GM19324 (cell line): ENCODE results near the gene FUT3.
"Not testable (repeated sequence)": the region's sequence is repeated elsewhere in the genome, so short reads cannot be mapped to it uniquely, and the experiment has no call there.

ENCODE experiments used
- ATAC-seq: cut with Tn5 transposase; IDR thresholded peaks from one replicate; pipeline ENCODE4 v1.9.1; 2021; ENCODE audit warnings: mild to moderate bottlenecking, moderate library complexity; ENCODE audit not compliant: unreplicated experiment, low FRiP score

FUT3 gene

DNA sequence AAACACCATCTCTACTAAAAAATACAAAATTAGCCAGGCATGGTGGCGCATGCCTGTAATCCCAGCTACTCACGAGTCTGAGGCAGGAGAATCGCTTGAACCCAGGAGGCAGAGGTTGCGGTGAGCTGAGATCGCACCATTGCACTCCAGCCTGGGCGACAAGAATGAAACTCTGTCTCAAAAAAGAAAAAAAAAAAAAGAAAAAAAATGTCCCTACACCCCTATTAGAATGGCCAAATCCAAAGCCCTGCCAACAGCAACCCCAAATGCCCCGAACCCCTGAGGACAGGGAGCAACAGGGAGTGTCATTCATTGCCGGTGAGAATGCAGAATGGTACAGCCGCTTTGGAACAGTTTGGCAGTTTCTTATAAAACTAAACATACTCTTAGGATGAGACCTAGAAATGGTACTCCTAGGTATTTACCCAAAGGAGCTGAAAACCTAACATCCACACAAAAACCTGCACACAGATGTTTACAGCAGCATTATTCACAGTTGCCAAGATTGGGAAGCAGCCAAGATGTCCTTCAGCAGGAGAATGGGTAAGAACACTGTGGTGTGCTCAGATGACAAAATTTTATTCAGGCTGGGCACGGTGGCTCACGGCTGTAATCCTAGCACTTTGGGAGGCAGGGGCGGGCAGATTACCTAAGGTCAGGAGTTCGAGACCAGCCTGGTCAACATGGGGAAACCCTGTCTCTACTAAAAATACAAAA is 32.1 kb upstream of the FUT3 start:
- not testable (repeated sequence) for ATAC-seq

DNA sequence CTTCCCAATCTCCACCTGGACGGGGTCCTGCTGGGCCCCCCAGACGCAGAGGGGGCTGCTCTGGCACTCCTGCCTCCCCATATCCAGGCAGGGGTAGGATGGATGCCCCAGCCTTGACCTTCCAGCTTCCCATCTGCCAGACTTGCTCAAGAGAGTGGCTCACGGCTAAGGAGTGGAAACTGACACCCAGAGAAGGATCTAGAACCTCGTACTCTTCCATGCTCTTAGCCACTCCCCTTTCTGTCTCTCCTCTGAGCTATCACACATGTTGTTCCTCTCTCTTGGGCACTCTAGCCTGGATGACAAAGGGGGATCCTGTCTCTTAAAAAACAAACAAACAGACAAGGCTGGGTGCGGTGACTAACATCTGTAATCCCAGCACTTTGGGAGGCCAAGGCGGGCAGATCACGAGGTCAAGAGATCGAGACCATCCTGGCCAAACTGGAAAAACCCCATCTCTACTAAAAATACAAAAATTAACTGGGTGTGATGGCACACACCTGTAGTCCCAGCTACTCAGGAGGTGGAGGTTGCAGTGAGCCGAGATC is 31.2 kb upstream of the FUT3 start:
- ATAC-seq: no peak

DNA sequence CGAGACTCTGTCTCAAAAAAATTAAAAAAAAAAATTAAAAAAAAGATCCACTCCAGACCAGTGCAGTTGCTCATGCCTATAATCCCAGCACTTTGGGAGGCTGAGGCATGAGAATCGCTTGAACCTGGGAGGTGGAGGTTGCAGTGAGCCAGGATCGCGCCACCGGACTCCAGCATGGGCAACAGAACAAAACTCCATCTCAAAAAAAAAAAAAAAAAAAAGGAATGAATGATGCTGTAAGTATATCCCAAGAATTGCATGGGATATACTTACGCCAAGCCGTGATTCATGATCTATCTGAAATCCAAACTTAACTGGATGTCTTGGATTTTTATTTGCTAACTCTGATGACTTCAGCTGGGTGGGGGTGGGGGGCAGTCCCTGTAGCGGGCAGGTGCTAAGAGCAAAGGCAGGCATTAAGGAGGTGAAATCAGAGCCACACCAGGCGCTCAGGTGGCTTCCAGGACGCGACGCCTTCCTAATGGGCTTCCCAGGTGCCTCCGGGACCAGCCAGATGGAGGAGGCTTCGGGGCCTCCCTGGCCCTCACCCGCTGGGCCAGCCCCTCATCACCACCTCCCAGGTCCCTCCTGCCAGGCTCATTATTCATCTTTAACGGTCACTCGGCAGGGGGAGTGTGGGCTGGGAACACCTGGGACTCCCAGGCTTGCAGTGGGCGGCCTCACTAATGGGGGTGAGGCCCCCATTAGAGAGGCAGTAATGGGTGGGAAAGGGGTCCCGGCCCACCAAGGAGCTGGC is 30.5 kb upstream of the FUT3 start:
- ATAC-seq: no peak

DNA sequence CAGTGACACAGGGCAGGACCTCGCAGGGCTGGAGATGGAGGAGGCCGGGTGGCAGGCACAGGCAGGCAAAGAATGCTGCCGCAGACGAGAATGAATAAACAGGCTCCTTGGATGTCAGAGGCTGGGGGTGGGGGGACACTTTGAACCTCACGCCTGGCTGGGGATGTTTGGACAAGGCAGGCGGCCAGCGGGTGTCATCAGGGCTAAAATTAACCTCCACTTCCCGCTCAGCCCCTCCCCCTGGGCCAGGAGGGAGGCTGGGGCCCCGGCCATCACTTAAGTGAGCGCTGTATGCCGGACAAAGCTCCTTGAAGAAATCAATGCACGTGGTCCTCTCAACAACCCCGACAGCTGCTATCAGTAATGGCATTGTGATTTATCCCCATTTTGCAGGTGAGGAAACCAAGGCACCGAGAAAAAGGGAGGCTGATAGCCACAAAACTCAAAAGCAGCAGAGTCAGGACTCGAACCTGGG is 29.4 kb upstream of the FUT3 start:
- ATAC-seq: no peak

DNA sequence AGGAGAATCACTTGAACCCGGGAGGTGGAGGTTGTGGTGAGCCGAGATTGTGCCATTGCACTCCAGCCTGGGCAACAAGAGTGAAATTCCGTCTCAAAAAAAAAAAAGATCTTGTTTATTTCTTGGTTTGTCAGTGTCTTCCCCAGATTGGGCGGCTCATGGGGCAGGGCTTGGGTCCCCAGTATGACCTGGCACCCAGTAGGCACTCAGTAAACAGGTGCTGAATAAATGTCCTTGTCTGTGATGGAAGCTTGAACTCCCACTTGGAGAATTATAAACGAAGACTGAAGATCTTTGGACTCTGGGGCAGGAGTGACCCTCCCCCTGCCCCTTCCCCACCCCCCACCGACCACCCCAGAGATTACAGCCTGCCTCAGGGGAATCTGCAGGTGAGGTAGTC is 28.9 kb upstream of the FUT3 start:
- ATAC-seq: no peak

DNA sequence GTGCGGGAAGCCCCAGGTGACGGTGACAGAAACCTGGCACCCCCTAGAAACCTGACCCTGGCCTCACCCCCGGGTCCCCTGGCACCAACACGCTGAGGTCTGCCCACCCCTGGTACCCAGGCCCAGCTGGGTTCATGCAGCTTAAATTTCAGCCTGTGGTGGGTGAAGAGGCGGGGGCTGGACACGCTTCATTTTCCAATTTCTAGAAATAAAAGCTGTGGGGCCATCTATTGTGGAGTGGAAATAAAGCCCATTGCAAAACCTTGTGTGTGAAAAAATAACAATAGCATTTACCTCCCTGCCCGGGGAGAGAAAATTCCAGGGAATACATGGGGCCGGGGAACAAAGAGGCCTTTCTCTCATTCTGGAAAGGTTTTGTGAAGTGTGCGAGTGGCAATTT is 26.6 kb upstream of the FUT3 start:
- ATAC-seq: no peak

DNA sequence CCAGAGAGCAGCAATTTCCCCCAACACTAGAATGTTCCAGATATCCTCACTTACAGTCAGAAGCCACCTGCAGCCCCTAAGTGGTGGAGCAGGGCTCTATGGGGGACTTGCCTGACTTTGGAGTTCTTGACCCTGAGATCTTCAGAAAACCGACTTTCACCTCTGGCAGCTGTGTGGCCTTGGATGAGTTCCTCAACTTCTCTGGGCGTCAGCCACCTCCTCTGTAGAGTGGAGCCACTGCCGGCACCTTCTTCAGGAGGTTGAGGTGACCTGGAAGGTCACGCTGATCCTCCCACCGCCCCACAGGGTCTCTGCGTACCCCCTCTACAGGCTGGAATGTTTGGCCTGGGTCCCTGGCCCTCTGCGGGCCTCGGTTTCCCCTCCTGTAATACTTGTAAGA is 26.2 kb upstream of the FUT3 start:
- no peak for ATAC-seq

DNA sequence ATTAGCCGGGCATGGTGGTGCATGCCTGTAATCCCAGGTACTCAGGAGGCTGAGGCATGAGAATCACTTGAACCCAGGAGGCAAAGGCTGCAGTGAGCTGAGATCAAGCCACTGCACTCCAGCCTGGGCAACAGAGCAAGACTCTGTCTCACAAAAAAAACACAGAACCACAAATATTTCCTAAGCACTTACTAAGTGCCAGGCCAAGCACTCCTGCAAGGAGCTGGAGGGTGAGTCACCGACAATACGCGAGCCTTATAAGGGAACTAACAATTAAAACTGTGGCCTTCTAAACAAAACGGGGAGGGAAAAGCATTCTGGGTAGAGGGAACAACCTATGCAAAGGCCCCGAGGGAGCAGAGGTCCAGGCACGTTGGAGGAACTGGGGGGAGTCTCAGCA is 23.2 kb upstream of the FUT3 start:
- ATAC-seq: not testable (repeated sequence)

DNA sequence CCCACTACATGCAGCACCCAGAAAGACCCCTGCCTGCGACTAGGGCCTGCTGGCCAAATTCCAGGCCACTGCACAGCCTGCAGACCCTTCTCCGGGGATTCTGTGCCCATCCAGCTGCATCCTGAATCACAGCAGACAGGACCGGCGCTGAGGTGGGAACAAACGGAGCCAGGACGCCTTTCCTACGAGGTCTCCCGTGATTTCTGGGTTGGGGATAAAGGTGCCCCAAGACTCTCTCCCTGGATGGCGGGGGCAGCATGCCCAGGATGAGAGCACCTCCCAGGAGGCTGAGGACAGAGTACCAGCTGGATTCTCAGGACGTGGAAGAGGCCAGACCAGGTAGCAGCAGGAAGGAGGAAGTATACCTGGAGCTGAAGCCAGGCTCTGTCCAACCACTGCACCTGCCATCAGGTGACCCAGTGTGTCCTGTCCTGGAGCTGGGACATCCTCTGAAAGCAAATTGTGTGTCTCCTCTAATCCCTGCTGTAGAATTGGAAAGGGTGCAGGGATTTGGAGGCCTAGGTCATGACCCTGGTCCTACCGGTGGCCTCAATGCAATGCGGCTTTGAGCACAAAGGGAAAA is 22.5 kb upstream of the FUT3 start:
- ATAC-seq: no peak

DNA sequence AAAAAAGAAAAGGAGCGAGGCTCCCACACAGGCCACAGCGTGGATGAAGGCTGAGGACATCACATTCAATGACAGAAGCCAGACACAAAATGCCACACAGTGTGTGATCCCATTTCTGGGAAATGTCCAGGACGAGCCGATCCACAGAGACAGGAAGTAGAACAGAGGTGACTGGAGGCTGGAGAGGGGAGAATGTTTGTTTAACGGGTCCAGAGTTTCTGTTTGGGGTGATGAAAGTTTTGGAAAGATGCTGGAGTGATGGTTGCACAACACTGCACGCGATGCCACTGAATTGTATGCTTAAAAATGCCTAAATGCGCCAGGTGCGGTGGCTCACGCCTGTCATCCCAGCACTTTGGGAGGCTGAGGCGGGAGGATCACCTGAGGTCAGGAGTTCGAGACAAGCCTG is 19.7 kb upstream of the FUT3 start:
- no peak for ATAC-seq

DNA sequence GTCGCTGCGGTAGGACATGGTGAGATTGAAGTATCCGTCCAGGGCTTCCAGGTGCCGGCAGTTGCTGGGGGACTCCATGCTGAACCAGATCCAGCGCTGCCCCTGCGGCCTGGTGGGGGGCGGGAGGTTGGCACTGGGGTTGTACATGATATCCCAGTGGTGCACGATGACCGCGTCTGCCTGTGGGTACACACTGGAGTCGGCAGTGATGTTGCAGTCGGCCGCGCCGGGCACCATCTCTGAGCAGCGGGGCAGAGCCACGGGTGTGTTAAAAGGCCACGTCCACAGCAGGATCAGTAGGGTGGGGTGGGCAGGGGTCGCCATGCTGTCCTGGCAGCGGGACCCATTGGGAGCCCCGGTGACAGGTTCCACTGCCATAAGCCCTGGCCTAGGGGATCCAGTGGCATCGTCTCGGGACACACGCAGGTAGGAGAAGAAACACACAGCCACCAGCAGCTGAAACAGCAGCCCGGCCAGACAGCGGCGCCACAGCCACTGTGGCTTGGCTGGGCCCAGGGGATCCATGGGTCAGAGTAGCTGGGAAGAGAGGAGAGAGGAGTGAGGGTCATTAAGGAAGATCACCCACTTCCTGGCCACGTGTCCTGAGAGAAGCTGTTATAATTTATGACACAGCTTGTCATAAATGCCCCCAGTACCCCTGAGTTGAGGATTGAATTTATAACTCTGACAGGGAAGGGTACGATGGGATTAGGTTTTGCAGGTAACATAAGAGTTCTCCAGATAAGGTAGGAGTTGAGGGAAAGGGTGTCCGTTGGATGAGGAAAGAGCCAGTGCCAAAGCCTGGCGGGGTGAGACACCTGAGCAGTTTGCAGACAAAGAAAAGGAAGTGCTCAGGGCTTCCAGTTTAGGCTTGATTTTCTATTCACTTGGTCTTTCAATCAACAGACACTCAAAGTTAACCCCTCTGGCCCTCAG is 16.2 kb upstream of the FUT3 start:
- no peak for ATAC-seq

DNA sequence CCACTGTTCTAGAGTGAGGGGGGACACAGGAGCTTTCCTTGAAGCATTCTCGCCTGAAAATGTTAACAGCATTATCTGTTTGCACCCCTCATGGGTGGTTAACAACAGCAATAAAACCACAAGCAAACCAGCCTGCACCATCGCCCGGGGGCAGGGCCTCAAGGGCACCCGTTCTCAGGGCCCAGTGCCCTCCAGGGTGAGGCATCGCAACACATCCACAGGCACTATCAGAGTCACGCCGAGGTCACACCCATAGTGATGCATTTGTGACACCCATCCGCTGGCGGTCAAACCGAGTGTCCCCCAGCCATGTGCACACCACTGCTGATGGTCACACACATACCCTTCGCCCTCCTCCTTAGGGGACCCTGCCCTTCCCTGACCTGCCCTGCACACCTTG is 14.5 kb upstream of the FUT3 start:
- no peak for ATAC-seq

DNA sequence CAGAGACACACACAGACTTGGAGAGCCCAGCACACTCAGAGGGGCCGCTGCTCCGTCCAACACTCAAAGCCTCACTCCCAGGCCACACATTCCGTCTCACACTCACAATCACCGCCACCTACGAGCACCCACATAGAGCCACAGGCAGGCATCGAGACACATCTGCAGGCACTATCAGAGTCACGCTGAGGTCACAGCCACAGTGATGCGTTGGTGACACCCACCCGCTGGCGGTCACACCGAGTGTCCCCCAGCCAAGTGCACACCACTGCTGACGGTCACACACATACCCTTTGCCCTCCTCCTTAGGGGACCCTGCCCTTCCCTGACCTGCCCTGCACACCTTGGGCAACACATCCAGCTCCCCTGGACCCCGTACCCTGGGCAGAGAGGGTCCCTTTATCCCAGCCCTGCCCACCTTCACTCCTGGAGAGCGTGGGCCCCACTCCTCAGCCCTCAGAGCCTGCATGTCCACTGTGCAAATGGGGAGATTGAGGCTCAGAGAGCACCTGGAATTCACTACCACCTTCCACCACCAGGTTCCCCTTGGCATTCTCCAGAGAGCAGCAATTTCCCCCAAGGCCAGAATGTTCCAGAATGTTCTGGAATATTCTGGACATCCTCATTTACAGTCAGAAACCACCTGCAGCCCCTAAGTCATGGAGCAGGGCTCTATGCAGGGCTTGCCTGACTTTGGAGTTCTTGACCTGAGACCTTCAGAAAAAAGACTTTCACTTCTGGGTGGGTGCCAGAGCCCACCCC is 13.7 kb upstream of the FUT3 start:
- no peak for ATAC-seq

DNA sequence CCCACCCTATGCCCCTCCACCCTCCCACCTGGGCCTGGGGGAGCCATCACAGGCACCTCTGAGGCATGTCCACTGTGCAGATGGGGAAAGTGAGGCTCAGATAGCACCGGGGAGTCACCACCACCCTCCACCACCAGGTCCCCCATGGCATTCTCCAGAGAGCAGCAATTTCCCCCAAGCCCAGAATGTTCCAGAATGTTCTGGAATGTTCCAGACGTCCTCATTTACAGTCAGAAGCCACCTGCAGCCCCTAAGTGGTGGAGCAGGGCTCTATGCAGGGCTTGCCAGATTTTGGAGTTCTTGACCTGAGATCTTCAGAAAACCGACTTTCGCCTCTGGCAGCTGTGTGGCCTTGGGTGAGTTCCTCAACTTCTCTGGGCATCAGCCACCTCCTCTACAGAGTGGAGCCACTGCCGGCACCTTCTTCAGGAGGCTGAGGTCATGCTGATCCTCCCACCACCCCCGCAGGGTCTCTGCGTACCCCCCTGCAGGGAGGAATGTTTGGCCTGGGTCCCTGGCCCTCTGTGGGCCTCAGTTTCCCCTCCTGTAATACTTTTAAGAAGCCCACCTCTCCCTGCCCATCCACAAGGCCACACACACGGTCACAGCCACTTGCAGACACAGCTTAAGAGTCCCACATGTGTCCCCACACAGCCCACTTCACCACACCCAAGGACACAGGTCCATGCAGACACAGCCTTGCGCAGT is 12.9 kb upstream of the FUT3 start:
- no peak for ATAC-seq

DNA sequence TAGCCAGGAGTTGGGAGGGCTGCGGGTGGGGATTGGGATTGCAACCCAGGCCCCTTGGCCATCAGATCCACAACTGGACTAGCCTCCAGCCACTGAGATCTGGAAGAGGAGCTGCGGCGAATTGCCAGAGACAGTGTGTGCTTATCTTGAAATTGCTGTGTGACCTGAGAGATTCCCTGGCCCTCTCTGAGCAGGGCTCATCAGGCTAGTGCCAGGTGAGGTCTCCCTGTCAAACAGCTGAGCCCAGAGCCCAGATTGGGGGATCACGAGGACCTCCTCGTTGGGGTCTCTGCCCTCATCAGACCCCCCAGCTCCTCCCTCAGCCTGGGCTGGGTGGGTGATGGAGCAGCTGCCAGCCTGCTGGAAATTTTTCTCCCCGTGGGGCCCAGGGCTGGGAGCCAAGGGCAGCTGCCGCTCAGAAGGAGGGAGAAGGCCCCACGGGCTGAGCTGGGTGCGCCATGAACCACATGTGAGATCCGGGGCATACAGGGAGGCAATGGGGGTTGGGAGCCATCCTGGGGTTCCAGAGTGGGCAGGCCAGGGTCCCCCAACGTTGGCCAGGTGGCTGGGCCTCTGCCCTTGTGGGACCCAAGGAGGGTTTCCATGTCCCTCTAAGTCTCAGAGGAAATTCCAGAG is 11.9 kb upstream of the FUT3 start:
- no peak for ATAC-seq

DNA sequence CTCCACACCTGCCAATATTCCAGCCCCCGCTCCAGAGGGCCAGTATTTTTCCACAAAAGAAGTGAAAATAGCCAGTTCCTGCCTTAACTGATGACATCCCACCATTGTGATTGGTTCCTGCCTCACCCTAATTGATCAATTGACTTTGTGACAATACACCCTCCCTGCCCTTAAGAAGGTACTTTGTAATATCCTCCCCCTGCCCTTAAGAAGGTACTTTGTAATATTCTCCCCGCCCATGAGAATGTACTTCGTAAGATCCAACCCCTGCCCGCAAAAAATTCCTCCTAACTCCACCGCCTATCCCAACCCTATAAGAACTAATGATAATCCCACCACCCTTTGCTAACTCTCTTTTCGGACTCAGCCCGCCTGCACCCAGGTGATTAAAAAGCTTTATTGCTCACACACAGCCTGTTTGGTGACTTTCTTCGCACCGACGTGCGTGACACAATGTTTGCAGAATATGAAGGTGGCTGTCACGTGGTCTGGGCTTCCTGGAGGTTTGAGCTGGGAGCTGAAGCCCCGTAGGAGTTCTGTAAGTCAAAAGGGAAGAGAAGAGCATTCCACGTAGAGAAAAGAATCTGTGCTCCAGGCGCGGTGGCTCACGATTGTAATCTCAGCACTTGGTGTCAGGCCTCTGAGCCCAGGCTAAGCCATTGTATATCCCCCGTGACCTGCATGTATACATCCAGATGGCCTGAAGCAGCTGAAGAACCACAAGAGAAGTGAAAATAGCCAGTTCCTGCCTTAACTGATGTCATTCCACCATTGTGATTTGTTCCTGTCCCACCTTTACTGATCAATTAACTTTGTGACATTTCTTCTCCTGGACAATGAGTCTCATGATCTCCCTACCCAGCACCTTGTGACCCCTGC is 6.2 kb upstream of the FUT3 start:
- no peak for ATAC-seq

DNA sequence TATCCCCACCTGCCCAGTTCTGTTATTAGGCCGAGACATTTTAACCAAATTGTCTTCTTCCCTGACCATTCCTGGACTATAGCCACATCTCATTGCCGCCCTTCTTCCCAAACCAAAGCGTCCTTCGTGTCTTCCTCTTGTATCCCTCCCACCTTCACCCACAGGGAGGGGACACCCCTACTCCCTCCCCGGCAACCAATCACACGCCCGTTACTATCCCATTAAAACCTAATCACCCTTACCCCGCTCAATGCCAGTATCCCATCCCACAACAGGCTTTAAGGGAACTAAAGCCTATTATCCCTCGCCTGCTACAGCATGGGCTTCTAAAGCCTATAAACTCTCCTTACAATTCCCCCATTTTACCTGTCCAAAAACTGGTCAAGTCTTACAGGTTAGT is 3.9 kb upstream of the FUT3 start:
- ATAC-seq: not testable (repeated sequence)

DNA sequence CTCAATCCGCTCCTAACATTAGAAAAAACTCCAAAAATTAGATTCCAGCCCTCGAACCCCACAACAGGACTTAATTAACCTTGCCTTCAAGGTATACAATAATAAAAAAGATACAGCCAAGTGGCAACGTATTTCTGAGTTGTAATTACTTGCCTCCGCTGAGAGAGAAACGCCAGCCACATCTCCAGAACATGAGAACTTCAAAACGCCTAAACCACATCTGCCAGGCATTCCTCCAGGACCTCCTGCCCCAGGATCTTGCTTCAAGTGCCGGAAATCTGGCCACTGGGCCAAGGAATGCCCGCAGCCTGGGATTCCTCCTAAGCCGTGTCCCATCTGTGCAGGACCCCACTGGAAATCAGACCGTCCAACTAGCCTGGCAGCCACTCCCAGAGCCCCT is 2.9 kb upstream of the FUT3 start:
- not testable (repeated sequence) for ATAC-seq
